ENCODE data around the gene SCYL1. TPM values are rescaled to one million over a fixed set of nuclear protein-coding genes. Genes with fewer than 3 reads are reported as not detected.
"Not testable (repeated sequence)": the region's sequence is repeated elsewhere in the genome, so short reads cannot be mapped to it uniquely, and the experiment has no call there.

SCYL1 gene
- total and polyA plus RNA-seq, 2 of the 4 experiments (the other 2 are of a cell fraction): 96.4 to 150 TPM

DNA sequence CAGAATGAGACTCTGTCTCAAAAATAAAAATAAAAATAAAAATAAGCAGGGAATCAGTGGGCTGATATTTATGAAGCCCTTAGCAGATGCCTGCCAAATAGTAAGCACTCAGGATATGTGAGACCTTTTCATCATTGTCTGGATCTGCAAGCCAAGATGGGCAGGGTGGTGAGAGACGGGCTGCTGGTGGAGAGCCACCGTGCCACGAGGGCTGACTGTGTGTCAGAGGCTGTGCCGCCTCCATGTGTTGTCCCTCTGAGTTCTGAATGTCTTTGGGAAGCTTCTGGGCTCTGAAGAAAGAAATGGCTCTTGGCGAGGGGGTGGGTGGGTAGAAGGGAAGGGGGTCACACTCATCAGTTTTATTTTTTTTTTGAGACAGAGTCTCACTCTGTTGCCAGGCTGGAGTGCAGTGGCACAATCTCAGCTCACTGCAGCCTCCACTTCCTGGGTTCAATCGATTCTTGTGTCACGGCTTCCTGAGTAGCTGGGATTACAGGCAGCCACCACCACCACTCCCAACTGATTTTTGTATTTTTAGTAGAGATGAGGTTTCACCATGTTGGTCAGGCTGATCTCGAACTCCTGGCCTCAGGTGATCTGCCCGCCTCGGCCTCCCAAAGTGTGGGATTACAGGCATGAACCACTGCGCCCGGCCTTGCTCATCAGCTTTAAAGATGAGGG lies 40.1 kb downstream of the SCYL1 start:
- ChIA-PET POLR2A (ENCODE audit: unreplicated experiment) (interaction anchor here (0.6 to 0.7 kb wide), 2 partner anchors 25 to 143 kb away, joined by 5 to 8 read pairs; partner anchors contain the start of gene NEAT1), CTCF (interaction anchor here (1.2 kb wide), 1 partner anchor 24 kb away, joined by 7 read pairs; no protein-coding TSS in a partner anchor)
- Histone ChIP-seq H3K4me1 (ENCODE audit: control insufficient read depth, insufficient read depth, low read length) (peaks cover 20% of the 10 kb centered on the region), H3K9me1 (ENCODE audit: insufficient read depth, low read length) (peaks cover 27% of the 10 kb centered on the region), H3K79me1 (ENCODE audit: low read depth in 1 of 2, low read length in 2 of 2) (peaks cover 13 to 39% of the 10 kb centered on the region in 2 experiments; a peak in 3 of 4 replicates)
- intact Hi-C loops (cut with micrococcal nuclease); H3K36me3 ChIP-seq (ENCODE audit: control insufficient read depth, insufficient read depth, low read length); H2AK5ac ChIP-seq (ENCODE audit: low read depth, low read length); H3K4ac ChIP-seq (ENCODE audit: low read depth, low read length); H4K5ac ChIP-seq (ENCODE audit: low read depth, low read length); H3K27me3 ChIP-seq (ENCODE audit: control insufficient read depth, insufficient read depth, low read length); H2BK20ac ChIP-seq (ENCODE audit: low read depth, low read length); DNase-seq; H3K4me2 ChIP-seq (ENCODE audit: low read depth, low read length); H2BK15ac ChIP-seq (ENCODE audit: low read depth, low read length); H2AFZ ChIP-seq (replicated peaks; ENCODE audit: low read length, poor library complexity); H2BK5ac ChIP-seq (ENCODE audit: low read depth, low read length, poor library complexity, severe bottlenecking); H3K23ac ChIP-seq (ENCODE audit: low read depth, low read length); in situ Hi-C loops (cut with MboI; ENCODE audit: low sequenced_read_pairs); ATAC-seq (ENCODE audit: low read depth); H3K56ac ChIP-seq (ENCODE audit: extremely low read depth, insufficient read depth, low read length); H3K4me3 ChIP-seq (ENCODE audit: insufficient read depth, low read depth, low read length); BruUV-seq (replicated peaks); H3K9ac ChIP-seq (ENCODE audit: low read depth, low read length); H4K91ac ChIP-seq (ENCODE audit: insufficient read depth, low read depth, low read length); H2AK9ac ChIP-seq (replicated peaks; ENCODE audit: low read depth, low read length, poor library complexity); H3K27ac ChIP-seq (ENCODE audit: insufficient read depth, low read length); H3K9me3 ChIP-seq (ENCODE audit: control insufficient read depth, insufficient read depth, low read length); H3K14ac ChIP-seq (replicated peaks; ENCODE audit: low read depth, low read length); dilution Hi-C loops (cut with HindIII; ENCODE audit: low sequenced_read_pairs, unreplicated experiment); H3K18ac ChIP-seq (ENCODE audit: low read depth, low read length); H4K8ac ChIP-seq (ENCODE audit: low read depth in 2 of 2, low read length in 2 of 2); H4K20me1 ChIP-seq (ENCODE audit: insufficient read depth, low read length); H2BK120ac ChIP-seq (ENCODE audit: low read depth, low read length): not testable (repeated sequence)
- WGBS, 2 experiments (ENCODE audit: extremely low coverage in 2 of 2, insufficient read length in 1 of 2): 73% methylated on average over 3 of the region's 12 CpGs; no CpG with 5 or more reads in 1 of the 2 experiments

Measured in IMR-90 (cell line).